Activated effector memory CD4-positive, alpha-beta T cell treated with anti-CD3 and anti-CD28 coated beads, Interleukin-2, amount 50 U/mL, for 16 hours (primary cell): Measurements from ENCODE around the gene CHCHD4.

Source experiments
- DNase-seq: peaks from one replicate; pipeline ENCODE4 v3.0.0-alpha.2; 2020

CHCHD4 gene

GRCh38 chr3:14124615-14125192 lies at the start of gene CHCHD4, which contains the start of gene TMEM43:
Gene CHCHD4, minus strand, starts transcription at chr3:14124870. Its CDS starts 194 bp downstream, at chr3:14124676.
Gene TMEM43, plus strand, starts transcription at chr3:14125052. Its CDS starts 142 bp downstream, at chr3:14125194.
- DNase-seq = peak; percentile 100

- DNase-seq = no peak
These were observed 47.8 kb upstream of the CHCHD4 start for GRCh38 chr3:14172496-14172895.

GRCh38 chr3:14170531-14171159 lies 46.0 kb upstream of the CHCHD4 start:
- DNase-seq = no peak

- DNase-seq = no peak
These were observed 45.2 kb upstream of the CHCHD4 start for GRCh38 chr3:14169871-14170270.

- DNase-seq = no peak
These were observed 44.8 kb upstream of the CHCHD4 start for GRCh38 chr3:14169435-14169834.

- no peak for DNase-seq
These were observed 42.4 kb upstream of the CHCHD4 start for GRCh38 chr3:14166877-14167603.

- DNase-seq = no peak
These were observed 37.5 kb upstream of the CHCHD4 start for GRCh38 chr3:14162178-14162577.

GRCh38 chr3:14161282-14161681 lies 36.6 kb upstream of the CHCHD4 start:
- DNase-seq = no peak

- DNase-seq = no peak
These were observed 34.8 kb upstream of the CHCHD4 start for GRCh38 chr3:14159426-14159825.

GRCh38 chr3:14158370-14158769 lies 33.7 kb upstream of the CHCHD4 start:
- no peak for DNase-seq

GRCh38 chr3:14157951-14158350 lies 33.3 kb upstream of the CHCHD4 start:
- DNase-seq = no peak

GRCh38 chr3:14156843-14157561 lies 32.3 kb upstream of the CHCHD4 start:
- no peak for DNase-seq

GRCh38 chr3:14156201-14156600 lies 31.5 kb upstream of the CHCHD4 start:
- DNase-seq = no peak

- DNase-seq = no peak
These were observed 30.3 kb upstream of the CHCHD4 start for GRCh38 chr3:14154895-14155440.

- DNase-seq = no peak
These were observed 29.6 kb upstream of the CHCHD4 start for GRCh38 chr3:14154276-14154675.

- DNase-seq = no peak
These were observed 29.0 kb upstream of the CHCHD4 start for GRCh38 chr3:14153663-14154062.

- DNase-seq = no peak
These were observed 28.3 kb upstream of the CHCHD4 start for GRCh38 chr3:14152963-14153355.

- no peak for DNase-seq
These were observed 27.7 kb upstream of the CHCHD4 start for GRCh38 chr3:14152233-14152962.

- DNase-seq = no peak
These were observed 26.9 kb upstream of the CHCHD4 start for GRCh38 chr3:14151471-14152083.

- no peak for DNase-seq
These were observed 26.0 kb upstream of the CHCHD4 start for GRCh38 chr3:14150491-14151230.

GRCh38 chr3:14150078-14150477 lies 25.4 kb upstream of the CHCHD4 start:
- DNase-seq = no peak
